ENCODE data around the gene HEMGN. TPM values are rescaled to one million over a fixed set of nuclear protein-coding genes. Genes with fewer than 3 reads are reported as not detected.

The HEMGN gene
- total RNA-seq, 2 donors from 2014 or later, result 0.22 TPM; not detected in 1

GRCh38 chr9:97911970-97912369 is 26.0 kb downstream of the HEMGN start:
- Histone ChIP-seq H3K9ac (ENCODE audit: low read depth in 2 of 2, low read length in 2 of 2) (no peak overlapping the region), H3K9me3 (no peaks in the 10 kb centered on the region), H3K4me3 (no peak overlapping the region), H3K27ac (no peak overlapping the region), H3K4me1 (no peaks in the 10 kb centered on the region), H3K27me3 (no peaks in the 10 kb centered on the region), H3K36me3 (peaks cover 9% of the 10 kb centered on the region)
- TF ChIP-seq, protein P1, sequence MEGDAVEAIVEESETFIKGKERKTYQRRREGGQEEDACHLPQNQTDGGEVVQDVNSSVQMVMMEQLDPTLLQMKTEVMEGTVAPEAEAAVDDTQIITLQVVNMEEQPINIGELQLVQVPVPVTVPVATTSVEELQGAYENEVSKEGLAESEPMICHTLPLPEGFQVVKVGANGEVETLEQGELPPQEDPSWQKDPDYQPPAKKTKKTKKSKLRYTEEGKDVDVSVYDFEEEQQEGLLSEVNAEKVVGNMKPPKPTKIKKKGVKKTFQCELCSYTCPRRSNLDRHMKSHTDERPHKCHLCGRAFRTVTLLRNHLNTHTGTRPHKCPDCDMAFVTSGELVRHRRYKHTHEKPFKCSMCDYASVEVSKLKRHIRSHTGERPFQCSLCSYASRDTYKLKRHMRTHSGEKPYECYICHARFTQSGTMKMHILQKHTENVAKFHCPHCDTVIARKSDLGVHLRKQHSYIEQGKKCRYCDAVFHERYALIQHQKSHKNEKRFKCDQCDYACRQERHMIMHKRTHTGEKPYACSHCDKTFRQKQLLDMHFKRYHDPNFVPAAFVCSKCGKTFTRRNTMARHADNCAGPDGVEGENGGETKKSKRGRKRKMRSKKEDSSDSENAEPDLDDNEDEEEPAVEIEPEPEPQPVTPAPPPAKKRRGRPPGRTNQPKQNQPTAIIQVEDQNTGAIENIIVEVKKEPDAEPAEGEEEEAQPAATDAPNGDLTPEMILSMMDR (IDR thresholded peaks at IDR 0.05), result no peak
- no peak for DNase-seq
- intact Hi-C loops (cut with DNase I), result no loop called here

GRCh38 chr9:97911528-97911927 is 26.4 kb downstream of the HEMGN start:
- intact Hi-C loops (cut with DNase I), result no loop called here
- no peak overlapping the region for H3K9ac ChIP-seq (ENCODE audit: low read depth in 2 of 2, low read length in 2 of 2)
- H3K4me3 ChIP-seq, result no peak overlapping the region
- H3K27ac ChIP-seq, result no peak overlapping the region
- DNase-seq, result no peak
- no peaks in the 10 kb centered on the region for H3K27me3 ChIP-seq
- no peaks in the 10 kb centered on the region for H3K9me3 ChIP-seq
- H3K4me1 ChIP-seq, result no peaks in the 10 kb centered on the region
- TF ChIP-seq, protein P1 (IDR thresholded peaks at IDR 0.05), result no peak
- H3K36me3 ChIP-seq, result peaks cover 9% of the 10 kb centered on the region

DNA sequence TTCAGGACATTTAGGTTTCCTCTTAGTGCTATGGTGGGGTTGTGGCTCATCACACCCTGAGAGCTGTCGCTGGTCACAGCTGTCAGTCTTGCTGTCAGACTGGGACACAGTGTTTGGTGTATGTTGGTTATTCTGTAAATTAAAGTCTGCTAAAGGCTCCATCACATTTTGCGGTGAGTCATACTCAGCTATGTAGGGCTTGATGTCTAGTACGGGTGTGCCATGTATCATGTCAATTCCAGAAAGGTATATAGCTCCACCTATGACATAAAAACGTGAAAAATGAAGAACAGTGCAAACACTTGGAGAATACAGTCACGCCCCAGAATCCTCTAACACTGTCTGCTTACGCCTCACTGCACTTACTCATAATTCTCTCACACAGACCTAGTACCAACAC is 27.6 kb downstream of the HEMGN start:
- intact Hi-C loops (cut with DNase I), result no loop called here
- Histone ChIP-seq H3K36me3 (peaks cover 9% of the 10 kb centered on the region), H3K27ac (no peak overlapping the region), H3K9ac (ENCODE audit: low read depth in 2 of 2, low read length in 2 of 2) (no peak overlapping the region), H3K9me3 (no peaks in the 10 kb centered on the region), H3K27me3 (no peaks in the 10 kb centered on the region), H3K4me1 (no peaks in the 10 kb centered on the region), H3K4me3 (no peak overlapping the region)
- TF ChIP-seq, protein P1 (IDR thresholded peaks at IDR 0.05), result no peak
- DNase-seq, result no peak

DNA sequence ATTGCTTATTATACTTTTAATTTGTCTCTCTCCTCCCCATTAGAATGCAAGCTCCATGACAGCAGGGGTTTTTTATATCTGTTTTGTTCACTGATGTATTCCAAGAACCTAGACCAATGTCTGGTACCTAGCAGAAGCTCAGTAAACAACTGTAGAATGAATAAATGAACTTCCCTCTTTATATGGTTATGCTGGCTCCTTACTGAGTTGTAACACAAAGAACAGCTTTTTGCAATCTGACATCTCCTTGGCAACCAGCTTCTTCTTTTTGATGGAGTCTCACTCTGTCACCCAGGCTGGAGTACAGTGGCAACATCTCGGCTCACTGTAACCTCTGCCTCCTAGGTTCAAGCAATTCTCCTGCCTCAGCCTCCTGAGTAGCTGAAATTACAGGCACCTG is 29.3 kb downstream of the HEMGN start:
- H3K27me3 ChIP-seq, result no peaks in the 10 kb centered on the region
- intact Hi-C loops (cut with DNase I), result no loop called here
- H3K4me3 ChIP-seq, result no peak overlapping the region
- TF ChIP-seq, protein P1 (IDR thresholded peaks at IDR 0.05), result no peak
- H3K4me1 ChIP-seq, result no peaks in the 10 kb centered on the region
- H3K27ac ChIP-seq, result no peak overlapping the region
- H3K9me3 ChIP-seq, result no peaks in the 10 kb centered on the region
- H3K9ac ChIP-seq (ENCODE audit: low read depth in 2 of 2, low read length in 2 of 2), result no peak overlapping the region
- H3K36me3 ChIP-seq, result peaks cover 9% of the 10 kb centered on the region
- DNase-seq, result no peak

DNA sequence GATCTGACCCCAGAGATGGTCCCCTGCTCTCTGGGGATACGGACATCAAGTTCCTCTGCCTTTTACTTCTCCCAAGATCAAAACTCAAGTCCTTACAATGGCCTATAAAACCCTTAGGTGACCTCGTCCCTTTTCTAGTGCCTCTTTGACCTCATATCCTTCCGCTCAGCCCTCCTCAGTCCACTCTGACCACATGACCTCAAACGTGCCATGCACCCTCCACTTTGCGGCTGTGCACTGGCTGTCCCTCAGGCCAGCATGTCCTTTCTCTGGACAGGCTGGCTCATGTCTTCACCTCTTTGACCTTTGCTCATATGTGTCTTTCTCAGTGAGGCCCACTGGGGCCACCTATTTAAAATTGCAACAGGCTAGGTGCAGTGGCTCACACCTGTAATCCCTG is 30.3 kb downstream of the HEMGN start:
- H3K9me3 ChIP-seq, result no peaks in the 10 kb centered on the region
- DNase-seq, result no peak
- no peak overlapping the region for H3K4me3 ChIP-seq
- H3K36me3 ChIP-seq, result peaks cover 9% of the 10 kb centered on the region
- intact Hi-C loops (cut with DNase I), result no loop called here
- no peak overlapping the region for H3K27ac ChIP-seq
- no peak overlapping the region for H3K9ac ChIP-seq (ENCODE audit: low read depth in 2 of 2, low read length in 2 of 2)
- TF ChIP-seq, protein P1 (IDR thresholded peaks at IDR 0.05), result no peak
- H3K27me3 ChIP-seq, result no peaks in the 10 kb centered on the region
- H3K4me1 ChIP-seq, result no peaks in the 10 kb centered on the region

- TF ChIP-seq, protein P1 (IDR thresholded peaks at IDR 0.05), result no peak
- no peaks in the 10 kb centered on the region for H3K27me3 ChIP-seq
- peak overlapping the region; percentile 43 for H3K27ac ChIP-seq
- no peak overlapping the region for H3K4me3 ChIP-seq
- DNase-seq, result no peak
- peaks cover 9% of the 10 kb centered on the region for H3K36me3 ChIP-seq
- intact Hi-C loops (cut with DNase I), result no loop called here
- H3K9me3 ChIP-seq, result no peaks in the 10 kb centered on the region
- no peak overlapping the region for H3K9ac ChIP-seq (ENCODE audit: low read depth in 2 of 2, low read length in 2 of 2)
- no peaks in the 10 kb centered on the region for H3K4me1 ChIP-seq
Measured at GRCh38 chr9:97907046-97907445, 30.9 kb downstream of the HEMGN start.
